HG03565 (cell line): ENCODE data around the gene SEMA3A.

Experiments
- ATAC-seq: cut with Tn5 transposase; IDR thresholded peaks from one replicate; pipeline ENCODE4 v1.9.1; 2021; ENCODE audit warnings: mild to moderate bottlenecking, moderate library complexity; ENCODE audit not compliant: unreplicated experiment

The SEMA3A gene

GRCh38 chr7:83947260-83947659 lies 247.3 kb downstream of the SEMA3A start:
- peak; percentile 87 for ATAC-seq

DNA sequence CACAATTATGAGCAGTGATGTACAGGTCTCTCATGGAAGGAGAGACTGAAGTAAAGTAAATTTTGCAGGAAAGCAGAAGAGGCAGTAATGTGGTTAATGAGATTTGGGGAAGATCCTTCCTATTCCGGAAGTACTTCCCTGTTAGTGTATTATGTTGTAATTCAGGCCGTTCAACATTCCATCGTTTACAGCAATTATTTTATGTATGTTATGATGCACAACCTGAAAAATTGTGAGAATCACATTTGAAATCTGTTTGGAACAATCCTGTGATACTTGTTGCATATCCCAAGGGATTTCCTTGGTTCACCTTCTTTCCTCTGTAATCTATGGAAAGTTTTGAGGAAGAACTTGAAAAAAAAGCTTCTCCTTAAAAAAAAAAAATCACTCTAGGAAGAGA lies 247.8 kb downstream of the SEMA3A start:
- ATAC-seq: no peak

GRCh38 chr7:83941300-83941699 lies 253.3 kb downstream of the SEMA3A start:
- no peak for ATAC-seq

DNA sequence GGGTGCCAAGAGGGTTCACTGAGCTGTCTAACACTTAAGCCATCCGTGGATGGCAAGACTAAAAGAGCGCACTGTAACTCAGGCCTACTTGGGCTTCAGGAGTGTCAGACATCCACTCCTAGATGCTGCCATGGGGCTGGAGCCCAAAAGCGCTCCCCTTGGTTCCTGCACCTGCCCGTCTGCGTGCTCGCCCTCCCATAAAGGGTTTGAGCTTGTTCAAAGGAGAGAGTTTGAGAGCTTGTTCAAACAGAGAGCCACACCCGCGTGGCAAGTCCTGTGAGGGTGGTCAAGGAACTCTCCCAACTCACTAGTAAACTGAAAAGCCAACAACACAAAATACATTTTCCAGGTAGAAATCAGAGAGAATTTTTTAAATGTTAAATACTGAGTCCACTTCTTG lies 256.7 kb downstream of the SEMA3A start:
- ATAC-seq: no peak

DNA sequence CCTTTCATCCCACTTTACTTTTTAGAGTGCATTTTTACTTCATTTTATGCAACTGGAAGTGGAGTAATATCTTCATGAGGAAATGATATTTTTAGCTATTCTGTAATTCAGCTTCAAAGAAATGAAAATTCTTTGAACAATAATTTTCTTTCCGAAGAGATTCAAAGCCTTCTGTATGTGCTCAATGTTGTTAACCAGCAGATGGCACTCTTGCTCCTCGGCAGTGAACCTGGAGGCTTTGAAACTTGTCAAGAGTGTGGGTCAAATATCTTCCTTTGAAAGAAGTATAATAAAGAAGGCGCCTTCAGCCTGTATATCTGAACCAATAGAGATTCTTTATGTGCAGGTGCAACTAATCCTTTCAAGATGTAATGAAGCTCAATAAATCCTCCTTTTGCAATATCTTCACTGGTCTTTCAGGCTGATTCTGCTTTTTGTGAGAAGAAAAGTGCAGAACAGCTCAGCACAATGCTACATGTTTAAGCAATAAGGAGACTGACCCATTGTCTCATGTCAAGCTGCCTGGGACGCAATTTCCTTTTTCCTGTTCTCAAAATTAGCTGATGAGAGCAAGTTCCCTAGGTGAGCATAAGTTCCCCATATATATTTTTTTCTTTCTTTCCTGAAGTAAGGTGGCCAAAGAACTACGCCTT lies 258.4 kb downstream of the SEMA3A start:
- peak; percentile 80 for ATAC-seq

DNA sequence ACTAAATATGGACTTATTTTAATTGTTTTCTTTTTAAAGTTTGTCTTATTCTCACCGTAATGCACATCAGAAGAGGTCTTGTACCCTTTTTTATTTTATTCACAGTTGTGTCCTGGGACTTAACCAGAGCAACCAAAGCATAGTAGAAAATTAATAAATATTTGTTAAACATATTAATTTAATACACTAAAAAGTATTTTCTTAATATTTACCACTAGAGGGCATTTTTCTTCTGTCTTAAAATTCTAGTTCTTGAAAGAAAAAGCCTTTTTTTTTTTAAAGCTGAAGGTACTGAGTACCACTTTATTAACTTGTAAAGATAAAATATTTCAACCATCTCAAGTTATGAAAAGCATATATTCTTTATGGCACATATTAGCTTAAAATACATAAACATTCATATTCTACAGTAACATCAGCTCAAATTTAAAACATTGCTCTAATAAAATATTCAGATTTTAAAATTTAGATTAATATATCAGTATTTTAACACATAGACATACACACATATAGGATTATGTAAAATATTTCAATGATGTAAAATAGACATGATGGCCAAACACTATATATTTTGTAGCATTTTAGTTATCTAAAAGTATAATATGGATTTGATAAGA lies 260.4 kb downstream of the SEMA3A start:
- ATAC-seq: no peak

GRCh38 chr7:83931968-83932367 lies 262.6 kb downstream of the SEMA3A start:
- ATAC-seq: no peak

GRCh38 chr7:83930262-83930661 lies 264.3 kb downstream of the SEMA3A start:
- no peak for ATAC-seq

DNA sequence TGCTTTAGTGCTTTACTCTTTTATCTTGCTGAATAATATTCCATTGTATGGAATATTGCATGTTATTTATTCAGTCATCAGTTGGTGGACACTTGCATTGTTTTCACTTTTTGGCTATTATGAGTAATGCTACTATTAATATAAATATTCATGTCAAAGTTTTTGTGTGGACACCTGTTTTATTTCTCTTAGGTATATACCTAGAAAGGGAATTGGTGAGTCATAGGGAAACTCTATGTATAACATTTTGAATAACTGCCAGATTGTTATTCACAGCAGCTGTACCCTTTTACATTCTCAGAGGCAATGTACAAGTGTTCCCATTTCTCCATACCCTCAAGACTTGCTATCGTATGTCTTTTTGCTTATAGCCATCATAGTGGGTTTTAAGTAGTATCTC lies 268.7 kb downstream of the SEMA3A start:
- ATAC-seq: peak; percentile 64

- no peak for ATAC-seq
Measured at GRCh38 chr7:83921941-83922607, 272.5 kb downstream of the SEMA3A start.

DNA sequence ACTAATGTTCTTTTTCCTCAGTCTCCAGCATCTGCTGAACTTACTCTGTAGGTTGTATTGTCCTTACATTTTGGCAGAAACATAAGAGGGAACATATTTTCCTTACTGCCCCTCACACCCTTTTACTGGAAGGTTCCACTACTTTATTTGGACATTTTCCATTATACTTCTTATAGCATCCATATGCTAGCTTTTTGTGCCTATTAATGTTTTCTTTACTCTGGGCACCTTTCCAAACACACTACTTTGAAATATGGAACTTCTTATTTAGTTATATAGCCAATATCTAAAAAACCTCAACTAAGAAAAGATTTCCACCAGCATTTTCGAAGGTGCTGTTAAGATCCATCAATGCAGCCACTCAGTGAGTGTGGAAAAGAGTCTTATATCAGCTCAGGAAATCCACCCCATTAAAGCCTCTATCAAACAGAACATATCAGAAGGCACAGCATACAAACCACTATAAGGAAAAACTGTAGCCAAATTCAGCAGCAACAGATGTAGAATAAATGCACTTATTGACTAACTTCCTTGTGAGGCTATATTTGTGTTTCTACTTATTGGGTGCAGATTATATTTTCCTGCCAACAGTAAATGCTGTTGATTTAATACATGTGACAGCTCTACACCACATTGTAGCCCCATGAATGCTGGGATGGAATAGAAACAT lies 273.2 kb downstream of the SEMA3A start:
- no peak for ATAC-seq

DNA sequence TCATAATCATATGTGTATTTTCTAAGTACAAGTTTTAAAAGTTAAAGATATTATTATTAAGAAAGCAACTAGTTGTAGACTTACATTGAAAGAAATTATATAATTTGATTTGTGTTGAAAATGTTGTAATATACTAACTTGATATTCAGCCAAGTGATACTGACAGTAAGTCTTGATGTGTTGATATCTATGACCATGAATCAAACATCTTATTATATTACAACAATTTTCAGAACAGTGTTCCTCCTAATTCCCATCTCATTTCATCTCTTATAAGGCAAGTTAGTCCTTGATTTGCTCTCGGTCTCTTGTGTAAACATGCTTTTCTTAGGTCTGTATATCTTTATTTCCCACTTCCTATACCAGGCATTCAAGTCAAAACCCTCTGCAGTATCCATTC lies 276.4 kb downstream of the SEMA3A start:
- no peak for ATAC-seq

- no peak for ATAC-seq
Measured at GRCh38 chr7:83913174-83913573, 281.4 kb downstream of the SEMA3A start.

- ATAC-seq: no peak
Measured at GRCh38 chr7:83908526-83908925, 286.1 kb downstream of the SEMA3A start.
